GM19468 (cell line): ENCODE measurements around the gene XPO4.
"Not testable (repeated sequence)": the region's sequence is repeated elsewhere in the genome, so short reads cannot be mapped to it uniquely, and the experiment has no call there.

ENCODE experiments used
- ATAC-seq: cut with Tn5 transposase; IDR thresholded peaks from one replicate; pipeline ENCODE4 v1.9.1; 2021; ENCODE audit warnings: mild to moderate bottlenecking, moderate library complexity, moderate number of reproducible peaks; ENCODE audit not compliant: unreplicated experiment; ENCODE audit errors: extremely low read depth

Gene XPO4

GRCh38 chr13:20902438-20903163 is at the start of gene XPO4:
TSS of gene XPO4 (minus strand) at chr13:20902746. CDS start at chr13:20902738, 8 bp downstream.
- peak; percentile 96 for ATAC-seq

GRCh38 chr13:20948001-20948400 is 45.5 kb upstream of the XPO4 start:
- ATAC-seq: not testable (repeated sequence)

- ATAC-seq: no peak
These were observed 43.4 kb upstream of the XPO4 start for GRCh38 chr13:20945952-20946383.

GRCh38 chr13:20942938-20943559 is 40.5 kb upstream of the XPO4 start:
- no peak for ATAC-seq

GRCh38 chr13:20940511-20940910 is 38.0 kb upstream of the XPO4 start:
- not testable (repeated sequence) for ATAC-seq

GRCh38 chr13:20940083-20940482 is 37.5 kb upstream of the XPO4 start:
- no peak for ATAC-seq

- no peak for ATAC-seq
These were observed 37.1 kb upstream of the XPO4 start for GRCh38 chr13:20939662-20940061.

- ATAC-seq: no peak
These were observed 35.8 kb upstream of the XPO4 start for GRCh38 chr13:20938302-20938701.

- no peak for ATAC-seq
These were observed 25.2 kb upstream of the XPO4 start for GRCh38 chr13:20927596-20928257.

- not testable (repeated sequence) for ATAC-seq
These were observed 22.8 kb upstream of the XPO4 start for GRCh38 chr13:20925395-20925790.

GRCh38 chr13:20924758-20925394 is 22.3 kb upstream of the XPO4 start:
- no peak for ATAC-seq

- no peak for ATAC-seq
These were observed 20.7 kb upstream of the XPO4 start for GRCh38 chr13:20923272-20923671.

- no peak for ATAC-seq
These were observed 19.0 kb upstream of the XPO4 start for GRCh38 chr13:20921572-20921971.

- not testable (repeated sequence) for ATAC-seq
These were observed 13.1 kb upstream of the XPO4 start for GRCh38 chr13:20915676-20916075.

GRCh38 chr13:20911037-20911436 is 8.5 kb upstream of the XPO4 start:
- no peak for ATAC-seq

GRCh38 chr13:20908714-20909497 is 6.4 kb upstream of the XPO4 start:
- ATAC-seq: no peak

- no peak for ATAC-seq
These were observed 2.4 kb upstream of the XPO4 start for GRCh38 chr13:20904908-20905307.

GRCh38 chr13:20903164-20903475 is 574 bp upstream of the XPO4 start:
- no peak for ATAC-seq

GRCh38 chr13:20901668-20902437 is 693 bp downstream of the XPO4 start:
- ATAC-seq: no peak
